ENCODE data around the gene REN. TPM values are rescaled to one million over a fixed set of nuclear protein-coding genes. Genes with fewer than 3 reads are reported as not detected.

REN gene
- total and polyA plus RNA-seq, 12 donors, result 0.24 to 3.6 (median 0.95) TPM; not detected in 3

DNA sequence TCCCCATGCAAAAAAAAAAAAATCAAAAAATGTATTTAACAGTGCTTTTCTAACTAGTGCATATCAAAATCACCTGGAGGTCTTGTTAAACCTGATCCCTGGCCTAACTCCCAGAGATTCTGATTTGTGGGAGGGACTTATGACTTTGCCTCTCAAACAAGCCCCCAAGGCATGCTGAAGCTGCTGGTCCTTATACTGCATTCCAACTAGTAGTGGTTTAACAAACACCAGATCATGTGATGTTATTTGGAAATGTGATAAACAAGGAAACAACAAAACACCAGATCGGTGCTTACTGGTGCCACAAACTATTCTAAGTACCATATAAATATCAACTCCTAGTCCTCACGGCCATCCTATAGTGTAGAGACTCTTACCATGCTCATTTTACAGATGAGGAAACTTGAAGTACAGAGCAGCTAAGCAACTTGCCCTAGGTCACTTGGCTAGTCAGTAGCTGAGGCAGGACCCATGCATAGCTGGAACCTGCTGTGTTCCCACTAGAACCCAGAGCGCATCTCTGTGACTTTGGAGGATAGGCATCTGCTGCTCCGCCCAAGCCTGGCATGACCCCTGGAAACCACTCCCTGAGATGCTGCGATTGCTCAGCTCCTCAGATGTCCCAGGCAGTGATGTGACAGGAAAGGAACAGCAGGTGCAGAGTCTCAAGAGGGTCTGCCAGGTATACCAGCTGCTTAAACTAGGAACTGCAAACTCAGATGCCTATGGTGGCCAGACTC, 55.1 kb downstream of the REN start:
- TF ChIP-seq, protein P1, sequence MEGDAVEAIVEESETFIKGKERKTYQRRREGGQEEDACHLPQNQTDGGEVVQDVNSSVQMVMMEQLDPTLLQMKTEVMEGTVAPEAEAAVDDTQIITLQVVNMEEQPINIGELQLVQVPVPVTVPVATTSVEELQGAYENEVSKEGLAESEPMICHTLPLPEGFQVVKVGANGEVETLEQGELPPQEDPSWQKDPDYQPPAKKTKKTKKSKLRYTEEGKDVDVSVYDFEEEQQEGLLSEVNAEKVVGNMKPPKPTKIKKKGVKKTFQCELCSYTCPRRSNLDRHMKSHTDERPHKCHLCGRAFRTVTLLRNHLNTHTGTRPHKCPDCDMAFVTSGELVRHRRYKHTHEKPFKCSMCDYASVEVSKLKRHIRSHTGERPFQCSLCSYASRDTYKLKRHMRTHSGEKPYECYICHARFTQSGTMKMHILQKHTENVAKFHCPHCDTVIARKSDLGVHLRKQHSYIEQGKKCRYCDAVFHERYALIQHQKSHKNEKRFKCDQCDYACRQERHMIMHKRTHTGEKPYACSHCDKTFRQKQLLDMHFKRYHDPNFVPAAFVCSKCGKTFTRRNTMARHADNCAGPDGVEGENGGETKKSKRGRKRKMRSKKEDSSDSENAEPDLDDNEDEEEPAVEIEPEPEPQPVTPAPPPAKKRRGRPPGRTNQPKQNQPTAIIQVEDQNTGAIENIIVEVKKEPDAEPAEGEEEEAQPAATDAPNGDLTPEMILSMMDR (IDR thresholded peaks at IDR 0.05), result no peak
- TF ChIP-seq POLR2A (IDR thresholded peaks at IDR 0.05), result no peak
- 87 to 94% (median 90%) methylated on average over 4 to 5 of the region's 5 CpGs for WGBS, 4 donors
- intact Hi-C loops (cut with DNase I), result no loop called here
- DNase-seq, result no peak
- peaks cover 13 to 19% of the 10 kb centered on the region in 2 donors for H3K4me1 ChIP-seq (replicated peaks in 1 of 2)
- H3K27ac ChIP-seq, result no peak overlapping the region
- no peak overlapping the region for H3K4me3 ChIP-seq
- no peaks in the 10 kb centered on the region for H3K36me3 ChIP-seq (replicated peaks in 1 of 2)
- H3K27me3 ChIP-seq, result no peaks in the 10 kb centered on the region
- no peaks in the 10 kb centered on the region for H3K9me3 ChIP-seq (replicated peaks in 1 of 3)

DNA sequence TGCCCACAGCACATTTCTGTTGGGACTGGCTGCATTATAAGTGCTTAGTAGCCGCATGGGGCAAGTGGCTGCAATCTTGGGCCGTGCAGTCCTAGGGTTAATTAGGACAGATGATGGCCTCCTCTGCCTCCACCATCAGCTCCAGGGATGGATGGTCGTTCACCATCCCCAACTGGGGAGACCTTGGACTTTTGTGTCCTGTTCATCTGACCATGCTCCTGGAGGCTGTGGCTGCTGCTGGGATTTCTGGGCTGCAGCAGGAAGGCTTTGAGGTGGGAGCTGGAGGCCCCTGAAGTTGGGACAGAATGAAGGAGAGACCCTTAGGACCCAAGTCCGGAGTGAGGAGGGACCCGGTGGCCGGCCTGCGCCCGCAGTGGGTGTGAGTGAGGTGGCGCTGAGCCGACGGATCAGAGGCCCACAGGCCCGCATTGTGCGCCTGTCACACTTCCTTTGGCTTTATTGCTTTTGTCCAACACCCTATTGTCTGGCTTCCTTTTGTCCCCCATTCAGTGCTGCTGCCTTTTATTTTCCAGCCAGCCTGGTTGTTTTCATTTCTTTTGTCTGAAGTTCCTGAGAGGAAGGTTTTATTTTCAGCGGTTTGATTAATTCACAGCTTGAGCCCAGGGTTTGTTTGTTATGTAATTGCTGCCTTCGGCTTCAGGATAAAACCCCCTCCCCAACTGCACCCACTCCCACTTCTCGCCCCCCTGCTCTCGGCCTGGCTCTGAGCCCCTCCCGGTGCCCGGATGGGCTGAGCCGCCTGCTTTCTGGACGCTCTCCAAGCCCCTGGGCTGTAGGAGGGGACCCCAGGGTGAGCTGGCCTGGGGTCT, 57.6 kb downstream of the REN start:
- intact Hi-C loops (cut with DNase I), result no loop called here
- Histone ChIP-seq H3K36me3 (replicated peaks in 1 of 2) (no peaks in the 10 kb centered on the region), H3K4me1 (replicated peaks in 1 of 2) (peaks cover 20 to 25% of the 10 kb centered on the region in 2 donors), H3K27ac (peak overlapping the region in 2 of 5 donors; percentile 13 to 34), H3K27me3 (no peaks in the 10 kb centered on the region), H3K4me3 (no peak overlapping the region), H3K9me3 (replicated peaks in 1 of 3) (no peaks in the 10 kb centered on the region)
- 58 to 69% (median 64%) methylated on average over 17 to 21 of the region's 21 CpGs for WGBS, 4 donors
- TF ChIP-seq, protein P1 (IDR thresholded peaks at IDR 0.05), result no peak
- TF ChIP-seq POLR2A (IDR thresholded peaks at IDR 0.05), result no peak
- DNase-seq, result no peak

DNA sequence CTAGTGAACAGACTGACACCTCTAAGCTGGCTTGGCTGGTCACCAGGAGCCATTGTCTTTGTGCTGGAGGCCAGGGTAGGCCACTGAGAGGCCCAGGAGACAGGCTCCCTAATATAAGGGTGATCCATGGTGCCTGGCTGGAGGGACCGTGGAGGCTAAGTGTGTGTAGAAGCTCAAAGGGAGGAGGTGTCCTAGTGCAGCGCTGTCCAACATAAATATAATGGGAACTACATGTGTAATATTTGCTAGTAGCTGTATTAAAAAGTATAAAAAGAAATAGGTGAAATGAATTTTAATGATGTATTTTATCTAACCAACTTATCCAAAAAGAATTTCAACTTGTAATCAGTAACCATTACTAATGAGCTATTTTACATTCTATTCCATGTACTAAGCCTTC, 58.2 kb downstream of the REN start:
- no peak overlapping the region for H3K4me3 ChIP-seq
- intact Hi-C loops (cut with DNase I), result no loop called here
- no peaks in the 10 kb centered on the region for H3K36me3 ChIP-seq (replicated peaks in 1 of 2)
- H3K27ac ChIP-seq, result peak overlapping the region in 1 of 5 donors; percentile 34
- H3K4me1 ChIP-seq (replicated peaks in 1 of 2), result peaks cover 19 to 25% of the 10 kb centered on the region in 2 donors
- H3K27me3 ChIP-seq, result no peaks in the 10 kb centered on the region
- no peaks in the 10 kb centered on the region for H3K9me3 ChIP-seq (replicated peaks in 1 of 3)
- 85 to 94% (median 92%) methylated on average over 2 of the region's 2 CpGs for WGBS, 4 donors
- DNase-seq, result no peak
- no peak for TF ChIP-seq POLR2A (IDR thresholded peaks at IDR 0.05)
- TF ChIP-seq, protein P1 (IDR thresholded peaks at IDR 0.05), result no peak

DNA sequence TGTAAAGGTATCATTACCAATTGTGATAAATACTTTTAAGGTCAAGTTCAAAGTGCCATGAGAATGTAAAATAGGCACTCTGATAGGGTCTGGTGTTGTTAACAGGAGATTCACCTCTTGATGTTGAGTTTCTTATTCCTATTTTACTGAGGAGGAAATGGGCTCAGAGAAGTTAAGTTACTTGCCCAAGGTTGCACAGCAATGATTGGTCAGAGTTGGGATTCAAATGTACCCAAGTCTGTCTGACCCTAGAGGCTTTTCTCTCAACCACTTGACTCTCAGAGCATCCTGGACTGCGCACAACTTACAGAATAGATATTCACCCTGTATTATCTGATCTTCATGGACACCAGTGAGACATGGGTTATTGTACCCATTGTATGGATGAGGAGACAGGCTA, 59.3 kb downstream of the REN start:
- H3K9me3 ChIP-seq (replicated peaks in 1 of 3), result no peaks in the 10 kb centered on the region

More for the DNA sequence above, 59.3 kb downstream of the REN start:
- no peak overlapping the region for H3K4me3 ChIP-seq
- TF ChIP-seq, protein P1 (IDR thresholded peaks at IDR 0.05), result no peak
- TF ChIP-seq POLR2A (IDR thresholded peaks at IDR 0.05), result no peak
- WGBS, 4 donors, result 83 to 100% (median 98%) methylated on average over 1 of the region's 1 CpG
- intact Hi-C loops (cut with DNase I), result no loop called here
- H3K27ac ChIP-seq, result no peak overlapping the region
- H3K27me3 ChIP-seq, result no peaks in the 10 kb centered on the region
- no peak for DNase-seq
- H3K4me1 ChIP-seq (replicated peaks in 1 of 2), result peaks cover 27 to 30% of the 10 kb centered on the region in 2 donors
- H3K36me3 ChIP-seq (replicated peaks in 1 of 2), result no peaks in the 10 kb centered on the region
